NCI-H1436 (cell line): ENCODE results near the gene OXSR1.
"Not testable (repeated sequence)": the region's sequence is repeated elsewhere in the genome, so short reads cannot be mapped to it uniquely, and the experiment has no call there.

Experiments used
- DNase-seq: peaks from one replicate; lab custom pipeline; 2025; lab: John Stamatoyannopoulos, UW

The OXSR1 gene

DNA sequence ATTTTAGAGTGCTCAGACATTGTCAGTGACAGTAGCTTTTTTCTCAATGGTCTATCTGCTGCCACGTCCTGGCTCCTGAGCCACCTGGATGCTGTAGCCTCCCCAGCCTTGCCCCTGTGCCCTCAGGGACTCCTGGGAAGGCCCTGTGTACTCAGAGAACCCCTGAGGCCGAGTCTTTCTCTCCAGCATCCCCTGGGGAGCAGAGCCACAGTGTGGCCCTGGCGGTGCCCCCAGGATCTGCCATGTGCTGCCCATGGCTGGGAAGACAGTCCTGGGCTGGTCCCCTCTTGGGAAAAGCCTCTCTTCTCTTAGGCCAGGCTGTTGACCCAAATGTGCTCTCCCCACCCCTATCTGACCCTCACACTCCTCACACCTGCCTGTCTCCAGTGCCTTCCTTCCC lies 21.8 kb upstream of the OXSR1 start:
- no peak for DNase-seq

DNA sequence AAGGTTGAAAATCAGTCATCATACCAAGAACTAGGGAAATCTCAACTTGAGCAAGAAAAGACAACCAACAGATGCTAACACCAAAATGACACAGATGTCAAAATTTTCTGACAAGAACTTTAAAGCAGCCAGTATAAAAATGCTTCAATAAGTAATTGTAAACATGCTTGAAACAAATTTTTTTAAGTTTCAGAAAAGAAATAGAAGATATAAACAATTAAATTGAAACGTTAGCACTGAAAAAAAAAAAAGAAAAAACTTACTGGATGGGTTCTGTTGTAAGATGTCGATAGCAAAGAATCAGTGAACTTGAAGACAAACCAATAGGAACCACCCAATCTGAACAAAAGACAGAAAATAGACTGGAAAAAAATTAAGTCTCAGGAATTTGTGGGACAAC lies 18.8 kb upstream of the OXSR1 start:
- no peak for DNase-seq

DNA sequence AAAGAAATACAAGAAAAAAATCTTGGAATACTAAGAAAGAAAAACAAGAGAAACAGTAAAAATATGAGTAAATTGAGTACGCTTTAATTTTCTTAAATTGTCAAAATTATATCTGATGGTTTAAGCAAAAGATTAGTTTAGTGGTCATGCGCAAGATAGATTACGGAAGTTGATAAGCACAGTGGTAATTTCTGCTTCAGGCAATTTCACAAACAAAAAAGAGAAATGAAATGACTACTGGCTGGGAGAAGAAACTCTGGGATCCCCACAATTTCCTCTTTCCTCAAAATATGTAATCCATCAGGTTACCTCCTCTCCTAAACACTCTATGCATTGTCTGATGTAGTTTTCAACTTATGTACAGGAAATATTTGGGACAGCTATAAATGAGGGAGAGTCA lies 17.9 kb upstream of the OXSR1 start:
- DNase-seq, result no peak

DNA sequence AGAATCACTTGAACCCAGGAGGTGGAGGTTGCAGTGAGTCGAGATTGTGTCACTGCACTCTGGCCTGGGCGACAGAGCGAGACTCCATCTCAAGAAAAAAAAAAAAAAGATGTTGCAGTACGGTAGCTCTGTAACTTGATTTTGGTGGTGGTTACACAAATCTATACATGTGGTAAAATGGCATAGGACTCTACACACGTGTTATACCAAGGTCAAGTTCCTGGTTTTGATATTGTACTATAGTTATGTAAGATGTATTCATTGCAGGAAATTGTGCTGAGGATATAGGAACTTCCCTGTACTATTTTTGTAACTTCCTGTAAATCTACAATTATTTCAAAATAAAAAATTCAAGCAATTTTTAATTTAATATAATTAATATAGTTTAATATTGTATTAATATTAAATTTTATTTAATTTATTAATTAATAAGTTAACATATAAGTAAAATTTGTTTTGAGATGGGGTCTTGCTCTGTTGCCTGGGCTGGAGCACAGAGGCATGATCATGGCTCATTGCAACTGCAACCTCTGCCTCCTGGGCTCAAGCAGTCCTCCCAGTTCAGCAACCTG lies 16.9 kb upstream of the OXSR1 start:
- DNase-seq, result no peak

DNA sequence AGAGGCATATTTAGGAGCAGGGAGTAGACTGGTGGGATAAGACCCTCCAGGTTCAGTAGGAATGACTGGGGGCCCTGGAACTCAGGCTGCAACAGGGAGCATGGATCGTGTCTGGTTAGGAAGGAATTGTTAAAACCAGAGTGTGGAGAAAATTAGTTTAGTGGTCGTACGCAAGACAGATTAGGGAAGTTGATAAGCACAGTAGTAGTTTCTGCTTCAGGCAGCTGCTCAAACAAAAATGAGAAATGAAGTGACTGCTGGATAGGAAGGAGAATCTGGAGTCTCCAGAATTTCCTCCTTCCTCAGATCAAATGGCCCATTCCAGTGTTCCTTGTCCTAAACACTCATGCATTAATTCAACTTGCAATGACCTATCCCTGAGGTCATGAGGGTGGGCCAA lies 15.6 kb upstream of the OXSR1 start:
- DNase-seq, result no peak

DNA sequence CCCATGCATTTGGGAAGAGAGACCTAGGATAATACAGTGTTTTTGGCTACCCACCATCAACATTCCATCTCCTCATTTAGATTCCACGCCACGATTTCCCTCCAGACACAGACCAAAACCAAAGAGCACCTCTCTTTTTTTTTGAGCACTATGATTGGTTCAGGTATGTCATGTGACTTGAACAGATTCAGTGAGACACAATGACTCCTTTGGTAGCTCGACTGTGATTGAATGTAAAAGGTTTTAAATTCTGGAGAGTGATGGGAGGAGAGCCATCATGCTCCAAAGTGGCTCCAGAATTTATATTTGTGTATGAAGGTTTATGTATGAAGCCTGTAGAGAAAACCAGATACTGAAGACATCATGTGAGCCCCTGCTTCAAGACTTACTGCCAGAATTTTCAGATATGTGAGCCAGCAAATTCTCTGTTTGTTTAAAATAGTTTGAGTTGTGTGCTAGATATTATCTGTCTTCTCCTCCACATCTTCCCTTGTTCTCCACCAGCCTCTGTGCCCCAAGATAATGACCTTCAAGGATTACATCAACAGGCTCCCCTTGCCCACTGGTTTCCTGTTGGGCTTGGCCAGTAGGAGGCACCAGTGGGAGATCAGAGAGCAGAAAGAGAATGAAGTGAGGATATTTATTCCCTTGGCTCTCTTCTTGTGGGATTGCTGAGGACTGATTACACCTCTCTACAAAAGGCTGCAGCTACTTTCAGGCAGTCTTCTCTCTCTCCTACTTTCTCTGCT lies 14.4 kb upstream of the OXSR1 start:
- DNase-seq, result no peak

DNA sequence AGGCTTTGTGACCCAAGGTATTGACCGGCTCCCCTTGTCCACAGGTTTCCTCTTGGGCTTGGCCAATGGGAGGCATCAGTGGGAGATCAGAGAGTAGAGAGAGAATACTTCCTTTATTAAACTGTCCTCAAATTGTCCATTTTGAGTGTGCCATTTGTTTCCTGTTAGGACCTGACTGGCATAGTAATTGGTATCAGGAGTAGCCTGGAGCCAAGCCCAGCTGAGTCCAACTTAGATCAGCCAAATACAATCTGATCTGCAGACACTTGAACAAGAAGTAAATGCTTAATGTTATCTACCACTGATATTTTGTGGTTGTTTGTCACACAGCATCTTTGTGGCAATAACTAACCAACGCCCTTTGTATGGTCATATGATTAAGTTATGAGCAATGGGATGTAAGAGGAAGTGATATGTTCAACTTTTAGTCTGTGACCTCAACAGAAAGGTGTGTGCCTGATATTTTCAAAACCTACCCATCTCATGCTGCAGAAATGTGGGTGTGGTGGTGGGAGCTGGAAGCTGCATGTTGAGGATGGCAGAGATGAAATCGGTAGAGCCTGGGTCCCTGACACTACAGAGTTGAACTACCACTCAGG lies 13.6 kb upstream of the OXSR1 start:
- no peak for DNase-seq

DNA sequence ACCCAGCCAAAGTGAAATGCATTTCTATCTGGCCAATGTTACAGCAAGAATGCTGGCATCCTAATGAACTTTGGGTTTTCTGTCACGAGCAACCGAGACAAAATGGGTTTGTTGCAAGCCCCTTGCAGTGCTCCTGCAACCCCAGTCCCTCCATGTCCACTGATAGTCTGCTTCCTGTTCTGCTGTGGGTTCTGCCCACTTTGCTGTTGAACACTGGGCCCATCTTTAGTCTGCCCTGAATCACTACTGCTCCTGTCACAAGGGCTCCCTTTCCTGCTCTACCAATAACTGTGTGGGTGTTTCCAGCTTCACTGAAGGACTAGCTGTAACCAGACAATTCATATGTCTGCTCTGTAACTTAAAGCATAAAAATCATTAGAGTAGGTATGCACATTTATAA lies 12.7 kb upstream of the OXSR1 start:
- no peak for DNase-seq

DNA sequence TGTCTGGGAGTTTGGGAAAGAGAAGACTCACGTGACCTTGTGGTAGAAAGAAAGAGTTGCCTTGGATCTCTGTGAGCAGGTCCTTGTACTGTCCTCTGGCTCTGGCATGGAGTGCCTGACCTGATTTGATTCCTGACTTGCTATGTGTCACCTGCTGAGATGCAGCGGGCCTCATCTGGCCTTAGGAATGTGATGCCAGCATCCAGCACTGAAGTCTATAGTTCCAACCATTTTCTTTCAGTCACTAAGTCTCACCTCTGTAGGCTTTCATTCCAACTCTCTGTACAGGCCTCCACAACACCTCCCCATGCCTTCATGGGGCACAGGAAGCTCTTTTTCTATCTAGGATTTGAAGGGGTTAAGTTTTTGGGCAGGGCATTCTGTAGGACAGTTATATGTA lies 12.1 kb upstream of the OXSR1 start:
- no peak for DNase-seq

DNA sequence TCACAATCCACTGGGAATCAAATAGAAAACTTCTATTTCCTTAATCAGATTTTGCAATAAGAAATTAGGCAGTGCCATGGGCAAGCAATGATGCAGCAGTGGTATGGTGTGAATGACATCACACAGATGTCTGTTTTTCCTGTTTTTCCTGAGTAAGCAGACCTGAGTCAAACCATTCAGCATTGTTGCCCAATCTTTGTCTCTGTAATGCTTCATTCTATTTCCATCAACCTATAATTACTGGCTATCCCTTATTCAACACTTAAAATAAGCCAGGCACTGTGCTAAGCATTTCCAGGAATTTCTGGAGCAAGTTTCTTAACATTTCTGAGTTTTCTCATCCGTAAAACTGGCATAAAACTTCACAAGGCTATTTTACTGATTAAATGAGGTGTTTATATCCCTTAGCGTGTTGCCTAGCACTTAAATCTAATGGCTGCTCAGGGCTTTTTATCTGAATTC lies 11.3 kb upstream of the OXSR1 start:
- DNase-seq, result no peak

DNA sequence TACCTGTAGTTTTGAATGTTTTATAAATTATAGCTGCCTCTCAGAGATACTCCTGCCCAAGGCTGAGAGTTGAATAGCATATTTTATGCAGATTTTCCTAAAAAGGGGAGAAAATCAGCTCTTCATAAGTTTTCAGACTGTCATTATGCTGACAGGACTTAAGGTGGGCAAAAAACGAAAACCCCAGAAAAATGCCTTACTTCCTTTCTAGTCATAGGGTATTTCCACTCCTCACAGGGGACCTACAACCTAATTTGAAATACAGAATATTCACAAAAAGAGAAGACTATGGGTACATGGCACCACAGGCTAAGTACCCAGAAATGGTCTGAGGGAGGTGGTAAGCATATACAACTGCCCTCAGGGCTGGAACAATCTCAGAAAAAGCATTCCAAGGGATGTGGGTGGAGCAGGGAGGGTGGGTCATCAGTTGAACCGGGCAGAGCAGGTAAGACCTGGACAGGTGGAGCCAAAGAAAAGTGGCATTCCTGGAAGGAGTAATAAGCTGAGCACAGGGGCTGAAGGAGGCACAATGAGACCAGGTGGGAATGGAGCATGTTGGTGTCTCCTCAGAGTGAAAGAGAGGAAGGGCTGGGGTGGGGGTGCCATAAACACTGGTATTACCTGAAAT lies 10.6 kb upstream of the OXSR1 start:
- DNase-seq, result no peak

DNA sequence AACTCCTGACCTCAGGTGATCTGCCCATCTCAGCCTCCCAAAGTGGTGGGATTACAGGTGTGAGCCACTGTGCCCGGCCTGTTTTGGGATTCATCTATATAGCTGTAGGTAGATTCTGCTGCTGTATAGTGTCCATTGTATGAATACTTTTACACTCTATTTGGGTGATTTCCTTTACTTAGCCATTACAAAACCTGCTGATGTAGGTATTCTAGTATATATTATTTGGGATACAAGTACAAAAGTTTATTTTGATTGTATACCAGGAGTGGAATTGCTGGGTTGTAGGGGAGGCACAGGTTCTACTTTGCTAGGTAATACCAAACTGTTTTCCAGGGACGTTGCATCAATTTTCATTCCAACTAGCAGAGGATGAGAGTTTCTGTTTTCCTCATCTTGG lies 9.5 kb upstream of the OXSR1 start:
- DNase-seq, result no peak

DNA sequence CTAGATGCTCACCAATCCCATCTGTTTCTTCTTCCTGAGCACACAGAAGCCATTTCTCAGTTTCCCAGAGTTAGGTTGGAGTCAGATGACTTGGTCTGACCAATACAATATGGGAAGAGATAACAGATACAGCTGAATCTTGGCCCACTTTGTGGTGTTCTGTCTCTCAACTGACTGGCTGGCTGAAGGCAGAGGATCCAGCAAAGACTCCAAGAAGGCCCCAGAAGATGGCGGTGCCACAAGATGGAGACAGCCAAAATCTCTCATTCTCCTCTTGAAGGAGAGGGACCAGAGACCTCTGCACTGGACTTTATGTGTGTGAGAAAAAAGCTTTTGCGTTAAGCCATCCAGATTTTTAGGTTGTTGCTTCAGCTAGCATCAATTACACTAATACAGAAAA lies 8.2 kb upstream of the OXSR1 start:
- no peak for DNase-seq

DNA sequence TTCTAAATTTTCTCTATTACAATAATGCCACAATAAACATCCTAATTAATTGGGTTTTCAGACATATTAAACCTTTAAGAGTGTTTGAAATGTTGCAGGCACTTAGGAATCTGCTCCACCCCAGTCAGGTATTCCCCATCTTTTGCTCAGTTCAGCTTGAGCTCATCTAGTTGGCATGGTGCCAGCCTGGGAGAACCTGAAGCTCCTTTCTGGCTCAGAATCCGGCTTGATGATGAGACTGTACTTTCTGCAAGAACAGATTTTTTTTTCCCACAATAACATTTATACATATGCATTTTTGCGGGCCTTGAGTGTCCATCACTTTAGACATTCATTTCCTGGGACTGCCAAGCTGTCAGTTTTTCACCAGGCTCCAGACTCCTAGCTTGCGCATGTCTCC lies 7.7 kb upstream of the OXSR1 start:
- DNase-seq, result no peak

DNA sequence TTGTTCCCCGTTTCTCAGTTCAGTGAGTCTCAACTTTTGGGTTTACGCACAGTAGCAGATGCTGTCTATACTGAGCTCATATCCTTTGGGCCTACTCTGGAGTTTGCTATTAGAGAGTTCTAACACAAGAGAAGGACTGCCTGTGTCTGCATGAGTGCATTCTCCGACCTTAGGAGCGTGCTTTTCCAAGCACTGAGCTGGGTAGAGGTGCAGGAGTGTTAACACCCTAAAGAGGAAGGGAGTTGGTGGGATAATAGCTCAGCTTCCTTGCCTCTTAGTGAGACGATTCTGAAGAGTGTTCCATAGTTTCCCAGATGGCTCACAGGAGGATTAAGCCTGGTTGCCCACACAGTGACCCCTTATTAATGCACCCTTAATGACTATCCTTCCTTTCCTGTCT lies 6.9 kb upstream of the OXSR1 start:
- no peak for DNase-seq

DNA sequence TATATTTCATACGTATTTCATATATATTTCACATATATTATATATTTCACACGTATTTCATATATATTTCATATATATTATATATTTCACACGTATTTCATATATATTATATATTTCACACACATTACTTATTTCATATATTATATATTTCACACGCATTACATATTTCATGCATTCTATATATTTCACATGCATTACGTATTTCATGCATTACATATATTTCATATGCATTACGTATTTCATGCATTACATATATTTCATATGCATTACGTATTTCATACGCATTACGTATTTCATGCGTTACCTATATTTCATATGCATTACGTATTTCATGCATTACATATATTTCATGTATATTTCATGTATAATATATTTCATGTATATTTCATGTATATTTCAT lies 4.6 kb upstream of the OXSR1 start:
- DNase-seq, result not testable (repeated sequence)

DNA sequence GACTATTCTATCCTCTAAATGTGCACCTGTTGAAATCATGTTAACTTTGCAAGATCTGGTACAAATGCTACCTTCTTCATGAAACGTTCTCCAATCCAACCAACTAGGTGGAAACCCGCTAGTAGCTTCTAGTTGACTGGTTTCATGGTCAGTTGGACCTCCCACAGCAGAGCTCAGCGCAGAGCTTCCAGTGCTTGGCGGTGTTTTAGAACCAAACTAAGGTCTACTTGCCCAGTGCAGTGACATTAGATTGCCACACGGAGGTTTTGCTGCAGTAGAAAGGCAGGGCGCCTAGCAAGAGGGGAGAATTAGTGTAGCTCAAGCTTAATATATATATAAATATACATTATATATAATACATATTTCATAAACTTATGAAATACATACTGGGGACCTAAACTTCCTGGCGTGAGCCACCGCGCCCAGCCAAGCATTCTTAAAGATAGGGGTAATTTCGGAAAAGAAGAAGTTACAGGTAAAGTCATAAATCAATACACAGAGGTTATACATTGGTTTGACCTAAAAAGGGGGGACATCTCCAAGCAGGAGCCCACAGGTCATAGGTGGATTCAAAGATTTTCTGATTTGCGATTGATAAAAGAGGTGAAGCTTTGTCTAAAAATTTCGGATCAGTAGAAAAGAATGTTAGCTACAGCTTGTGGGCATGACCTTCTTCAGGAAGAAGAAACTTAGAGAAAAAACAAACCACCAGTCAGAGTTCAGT lies 2.1 kb upstream of the OXSR1 start:
- DNase-seq, result no peak

DNA sequence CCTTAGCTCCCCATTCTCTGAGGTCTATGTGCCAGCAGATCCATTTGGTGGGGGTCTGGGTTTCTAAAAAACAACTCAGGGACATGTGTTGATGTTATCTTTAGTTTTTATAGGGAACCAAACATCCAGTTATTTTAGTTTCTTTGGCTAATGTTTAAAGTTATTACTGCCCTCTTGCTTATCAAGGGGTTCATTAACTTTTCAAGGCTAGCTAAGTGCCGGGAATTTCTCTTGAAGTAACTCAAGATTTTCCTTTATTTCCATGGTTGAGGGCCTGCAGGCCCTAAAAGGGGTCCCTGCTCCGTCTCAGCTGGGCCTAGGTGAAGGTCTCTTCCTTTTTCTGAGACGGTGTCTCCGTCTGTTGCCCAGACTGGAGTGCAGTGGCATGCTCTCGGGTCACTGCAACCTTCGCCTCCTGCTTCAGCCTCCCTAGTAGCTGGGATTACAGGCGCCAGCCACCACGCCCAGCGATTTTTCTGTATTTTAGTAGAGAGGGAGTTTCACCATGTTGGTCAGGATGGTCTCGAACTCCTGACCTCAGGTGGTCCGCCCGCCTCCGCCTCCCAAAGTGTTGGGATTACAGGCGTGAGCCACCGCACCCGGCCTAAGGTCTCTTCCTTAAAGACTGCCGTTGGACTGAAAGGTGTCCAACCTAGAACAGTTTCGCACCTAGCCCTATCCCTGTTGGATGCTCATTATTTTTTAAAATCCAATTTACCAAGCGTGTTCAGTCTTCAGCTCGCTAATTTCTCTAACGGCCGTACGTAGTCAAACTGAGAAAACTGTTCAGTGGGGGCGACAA lies 1.3 kb upstream of the OXSR1 start:
- DNase-seq, result no peak

DNA sequence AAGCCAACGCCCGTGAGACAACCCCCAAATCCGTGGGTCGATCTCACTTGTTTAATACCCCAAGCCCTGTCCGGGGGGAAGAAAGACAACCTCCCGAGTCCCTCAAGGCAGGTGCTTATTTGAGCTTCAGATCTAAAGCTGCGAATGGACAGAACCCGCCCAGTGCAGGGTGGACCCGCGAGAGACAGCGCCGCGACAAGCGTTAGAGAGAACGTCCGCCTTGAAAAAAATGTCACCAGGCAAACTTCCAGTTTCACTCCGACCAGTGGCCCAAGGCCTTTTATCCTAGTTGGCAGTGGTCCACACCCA lies 740 bp upstream of the OXSR1 start:
- no peak for DNase-seq

DNA sequence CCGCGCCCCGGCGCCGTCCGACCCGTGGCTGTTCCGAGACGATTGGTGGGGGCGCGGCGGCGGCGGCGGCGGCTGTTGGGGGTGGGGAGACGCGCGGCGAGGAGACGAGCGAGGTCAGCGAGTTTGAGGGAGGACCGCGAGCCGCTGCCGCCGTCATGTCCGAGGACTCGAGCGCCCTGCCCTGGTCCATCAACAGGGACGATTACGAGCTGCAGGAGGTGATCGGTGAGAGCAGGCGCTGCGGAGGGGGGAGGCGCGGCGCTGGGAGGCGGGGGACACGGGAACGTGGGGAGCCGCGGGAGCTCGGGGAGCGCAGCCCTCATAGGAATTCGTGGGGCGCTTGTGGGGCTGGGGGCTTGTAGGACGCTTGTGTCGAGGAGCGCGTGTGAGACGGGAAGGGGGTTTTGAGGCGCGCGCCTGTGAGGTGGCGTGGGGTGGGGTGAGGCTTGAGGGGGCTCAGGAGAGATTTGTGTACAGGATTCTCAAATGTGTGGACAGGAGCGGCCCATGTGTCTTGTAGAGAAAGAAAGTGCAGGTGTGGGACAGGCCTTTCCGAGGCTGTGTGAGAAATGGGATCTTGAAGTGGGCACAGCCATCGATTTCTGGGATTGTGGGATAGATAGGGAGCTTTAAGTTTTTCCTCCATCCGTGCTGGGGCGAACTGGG lies 518 bp downstream of the OXSR1 start:
- no peak for DNase-seq

DNA sequence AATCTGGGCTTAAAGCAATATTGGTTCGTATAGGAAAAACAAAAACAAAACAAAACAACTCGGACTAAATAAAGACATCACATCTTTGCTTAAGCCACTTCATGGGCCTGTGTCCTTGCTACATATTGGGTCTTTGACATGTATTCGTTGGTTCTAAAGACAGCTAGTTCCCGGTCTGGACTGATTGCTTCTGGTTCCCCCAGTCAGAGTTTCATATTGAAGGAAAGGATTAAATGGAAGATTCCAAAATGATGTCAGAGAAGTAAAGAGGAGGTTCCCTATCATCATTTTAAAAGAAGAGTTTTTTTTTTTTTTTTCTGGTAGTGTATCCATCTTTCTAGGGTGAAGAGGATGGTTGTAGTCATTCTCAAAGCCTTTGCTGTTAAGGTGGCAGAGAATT lies 2.3 kb downstream of the OXSR1 start:
- no peak for DNase-seq
